GM10266 (cell line): ENCODE results near the gene THSD4.

Source experiments
- DNase-seq: peaks from one replicate; pipeline ENCODE4 v3.0.0; 2012; ENCODE audit errors: extremely low spot score
- TF ChIP-seq, protein P1 (sequence below): IDR thresholded peaks from 2 replicates; pipeline ENCODE4 v1.5.1; 2012; ENCODE audit warnings: mild to moderate bottlenecking, low read depth; ENCODE audit not compliant: control insufficient read depth, insufficient read depth; ENCODE audit errors: missing control alignments

THSD4 gene

DNA sequence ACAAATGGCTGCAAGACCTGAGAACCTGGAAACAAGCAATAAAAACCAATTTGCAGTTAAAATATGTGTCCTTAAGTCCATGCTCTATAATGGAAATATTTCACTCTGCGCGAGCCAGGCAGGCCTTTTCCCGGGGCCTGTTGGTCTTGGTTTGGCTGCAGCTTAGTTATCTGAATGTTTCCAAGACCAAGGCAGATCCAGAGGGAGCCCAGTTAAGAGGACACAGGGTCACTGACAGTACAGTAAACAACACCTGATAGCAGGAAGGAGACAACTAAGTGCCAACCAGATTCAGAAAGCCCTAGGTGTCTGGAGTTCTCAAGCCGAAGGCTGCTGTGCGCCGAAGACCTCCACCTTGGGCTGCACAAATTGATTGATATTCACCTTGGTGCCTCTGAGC is 32.8 kb downstream of the THSD4 start:
- DNase-seq = no peak
- TF ChIP-seq, protein P1, sequence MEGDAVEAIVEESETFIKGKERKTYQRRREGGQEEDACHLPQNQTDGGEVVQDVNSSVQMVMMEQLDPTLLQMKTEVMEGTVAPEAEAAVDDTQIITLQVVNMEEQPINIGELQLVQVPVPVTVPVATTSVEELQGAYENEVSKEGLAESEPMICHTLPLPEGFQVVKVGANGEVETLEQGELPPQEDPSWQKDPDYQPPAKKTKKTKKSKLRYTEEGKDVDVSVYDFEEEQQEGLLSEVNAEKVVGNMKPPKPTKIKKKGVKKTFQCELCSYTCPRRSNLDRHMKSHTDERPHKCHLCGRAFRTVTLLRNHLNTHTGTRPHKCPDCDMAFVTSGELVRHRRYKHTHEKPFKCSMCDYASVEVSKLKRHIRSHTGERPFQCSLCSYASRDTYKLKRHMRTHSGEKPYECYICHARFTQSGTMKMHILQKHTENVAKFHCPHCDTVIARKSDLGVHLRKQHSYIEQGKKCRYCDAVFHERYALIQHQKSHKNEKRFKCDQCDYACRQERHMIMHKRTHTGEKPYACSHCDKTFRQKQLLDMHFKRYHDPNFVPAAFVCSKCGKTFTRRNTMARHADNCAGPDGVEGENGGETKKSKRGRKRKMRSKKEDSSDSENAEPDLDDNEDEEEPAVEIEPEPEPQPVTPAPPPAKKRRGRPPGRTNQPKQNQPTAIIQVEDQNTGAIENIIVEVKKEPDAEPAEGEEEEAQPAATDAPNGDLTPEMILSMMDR = no peak

DNA sequence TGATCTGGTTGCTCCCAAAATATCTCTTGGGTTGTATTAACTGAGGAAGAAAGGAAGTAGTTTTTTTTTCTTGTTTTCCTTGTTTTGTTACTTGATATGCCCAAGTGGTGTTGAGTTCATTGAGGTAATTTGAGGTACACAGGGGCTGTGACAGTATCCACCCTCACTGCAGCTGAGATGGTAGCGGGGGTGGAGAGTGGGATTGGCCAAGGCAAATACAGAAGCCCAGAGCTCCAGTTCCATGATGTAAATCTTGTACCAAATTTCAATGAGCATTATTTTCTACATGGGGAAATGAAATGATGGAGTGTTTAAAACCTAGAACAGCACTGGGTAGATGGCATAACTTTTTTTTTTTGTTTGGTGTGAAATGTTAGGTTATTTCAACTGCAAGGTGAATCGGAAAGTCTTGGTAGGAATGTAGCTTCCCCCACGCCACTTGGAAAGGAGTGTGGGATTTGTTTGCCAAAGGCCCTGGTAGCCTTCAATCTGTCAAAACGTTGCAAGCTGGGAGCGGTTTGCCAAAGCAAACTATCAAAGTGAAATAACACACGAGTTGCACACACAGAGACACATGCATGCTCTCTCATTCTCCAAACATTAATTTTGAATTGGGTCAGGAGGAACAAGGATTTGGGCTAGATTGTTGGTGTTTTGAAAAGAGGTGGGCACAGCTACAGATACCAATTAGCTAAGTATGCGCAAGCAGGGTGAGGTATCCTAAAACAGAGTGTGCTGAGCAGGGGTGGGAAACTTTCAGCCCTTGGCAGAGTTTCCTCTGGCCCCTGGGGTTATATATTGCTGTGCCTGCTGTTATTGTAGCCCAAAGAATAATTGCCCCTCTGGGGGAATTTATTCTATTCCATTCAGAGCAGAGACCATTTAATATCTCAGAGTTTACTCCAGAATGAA is 34.6 kb downstream of the THSD4 start:
- TF ChIP-seq, protein P1 = no peak
- no peak for DNase-seq

DNA sequence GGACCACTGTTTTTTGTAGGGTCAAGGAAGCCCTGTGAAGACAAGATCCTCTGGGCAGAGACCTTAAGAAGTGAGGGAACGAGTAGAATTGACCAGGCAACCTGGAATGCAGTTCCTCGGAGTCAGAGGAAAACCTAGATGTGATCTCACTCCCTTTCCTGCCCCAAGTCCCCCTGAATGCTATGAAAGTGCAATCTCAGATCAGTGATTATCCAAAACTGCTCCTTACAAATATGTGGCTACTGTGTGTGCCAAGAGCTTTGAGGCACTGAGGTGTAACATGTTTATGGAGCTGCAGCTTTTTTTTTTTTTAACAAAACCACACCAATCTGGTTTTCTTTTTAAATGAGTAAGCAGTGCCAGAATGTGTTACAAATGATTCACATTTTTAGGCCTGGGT is 35.8 kb downstream of the THSD4 start:
- TF ChIP-seq, protein P1 = no peak
- DNase-seq = no peak

DNA sequence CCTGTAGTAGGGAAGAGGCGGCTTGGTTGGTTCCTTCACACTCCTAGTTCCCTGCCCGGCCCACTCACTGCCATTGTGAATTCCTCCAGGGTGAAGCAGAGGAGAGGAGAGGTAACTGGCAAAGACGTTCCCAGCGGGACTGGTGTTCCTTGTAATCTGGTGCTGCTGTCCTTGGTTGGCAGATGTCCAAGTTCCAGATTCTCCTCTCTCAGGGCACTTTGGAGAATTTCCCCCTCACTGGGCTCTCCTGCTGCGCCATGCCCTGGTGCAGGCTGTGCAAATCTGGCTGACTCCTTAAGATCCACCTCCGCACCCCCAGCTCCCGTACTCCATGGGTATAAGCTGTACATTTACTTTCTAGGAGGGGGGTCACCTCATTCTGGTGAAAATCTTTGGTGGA is 37.3 kb downstream of the THSD4 start:
- TF ChIP-seq, protein P1 = no peak
- no peak for DNase-seq

DNA sequence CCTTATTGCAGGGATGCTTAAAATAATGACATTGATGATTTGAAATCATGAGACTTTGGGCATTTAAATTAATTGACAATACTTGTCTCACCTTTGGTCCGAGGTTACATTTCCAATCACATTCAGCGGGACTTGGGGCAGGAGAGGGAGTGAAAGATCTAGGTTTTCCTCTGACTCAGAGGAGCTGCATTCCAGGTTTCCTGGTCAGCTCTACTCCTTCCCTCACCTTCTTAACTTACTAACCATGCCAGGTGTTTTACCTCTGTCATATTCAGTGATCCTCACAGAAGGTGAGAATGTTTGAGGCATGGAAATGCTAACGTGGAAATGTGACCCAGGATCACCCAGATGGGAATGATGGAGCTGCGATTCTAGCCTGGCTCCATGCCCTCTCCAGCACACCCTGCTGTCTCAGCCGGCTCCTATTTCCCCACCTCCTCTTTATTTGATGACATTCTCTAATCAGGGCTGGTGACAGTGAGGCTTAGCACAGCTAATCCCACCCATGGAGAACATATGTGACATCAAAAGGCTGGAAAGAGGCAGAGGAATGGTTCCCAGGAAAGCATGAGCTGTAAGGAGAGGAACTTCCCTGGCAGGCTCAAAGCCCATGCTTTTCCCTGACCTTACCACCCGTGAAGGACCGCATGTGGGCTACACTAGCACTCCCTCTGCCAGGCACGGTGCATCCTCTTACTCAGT is 38.7 kb downstream of the THSD4 start:
- DNase-seq = no peak
- TF ChIP-seq, protein P1 = no peak

DNA sequence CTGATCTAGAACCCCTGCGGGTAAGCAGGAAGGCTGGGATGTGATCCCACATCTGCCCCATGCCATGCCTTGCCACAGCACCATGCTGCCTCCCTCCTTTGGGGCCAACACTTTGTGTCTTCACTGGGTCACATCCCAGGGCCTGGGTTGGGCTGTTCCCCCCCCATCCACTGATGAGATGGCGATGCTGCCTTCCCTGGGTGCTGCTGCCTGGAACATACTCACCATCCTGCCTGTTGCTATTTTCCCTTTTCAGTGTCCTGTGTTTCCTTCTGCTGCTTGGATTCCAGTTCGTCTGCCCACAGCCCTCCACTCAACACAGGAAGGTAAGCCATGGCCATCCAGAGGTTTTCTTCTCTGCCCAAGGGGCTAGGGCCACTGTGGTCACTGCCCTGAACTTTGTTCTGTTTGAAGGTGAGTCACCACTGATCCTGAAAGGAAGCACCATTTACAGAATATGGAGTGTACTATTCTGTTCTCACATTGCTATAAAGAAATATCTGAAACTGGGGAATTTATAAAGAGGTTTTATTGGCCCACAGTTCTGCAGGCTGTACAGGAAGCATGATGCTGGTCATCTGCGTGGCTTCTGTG is 39.4 kb downstream of the THSD4 start:
- DNase-seq = no peak
- TF ChIP-seq, protein P1 = no peak
